ENCODE measurements around the gene DNHD1. TPM values are rescaled to one million over a fixed set of nuclear protein-coding genes. Genes with fewer than 3 reads are reported as not detected.

DNHD1 gene
- total and polyA plus RNA-seq, 2 experiments from 2014 or later: 3.6 to 9.6 TPM

DNA sequence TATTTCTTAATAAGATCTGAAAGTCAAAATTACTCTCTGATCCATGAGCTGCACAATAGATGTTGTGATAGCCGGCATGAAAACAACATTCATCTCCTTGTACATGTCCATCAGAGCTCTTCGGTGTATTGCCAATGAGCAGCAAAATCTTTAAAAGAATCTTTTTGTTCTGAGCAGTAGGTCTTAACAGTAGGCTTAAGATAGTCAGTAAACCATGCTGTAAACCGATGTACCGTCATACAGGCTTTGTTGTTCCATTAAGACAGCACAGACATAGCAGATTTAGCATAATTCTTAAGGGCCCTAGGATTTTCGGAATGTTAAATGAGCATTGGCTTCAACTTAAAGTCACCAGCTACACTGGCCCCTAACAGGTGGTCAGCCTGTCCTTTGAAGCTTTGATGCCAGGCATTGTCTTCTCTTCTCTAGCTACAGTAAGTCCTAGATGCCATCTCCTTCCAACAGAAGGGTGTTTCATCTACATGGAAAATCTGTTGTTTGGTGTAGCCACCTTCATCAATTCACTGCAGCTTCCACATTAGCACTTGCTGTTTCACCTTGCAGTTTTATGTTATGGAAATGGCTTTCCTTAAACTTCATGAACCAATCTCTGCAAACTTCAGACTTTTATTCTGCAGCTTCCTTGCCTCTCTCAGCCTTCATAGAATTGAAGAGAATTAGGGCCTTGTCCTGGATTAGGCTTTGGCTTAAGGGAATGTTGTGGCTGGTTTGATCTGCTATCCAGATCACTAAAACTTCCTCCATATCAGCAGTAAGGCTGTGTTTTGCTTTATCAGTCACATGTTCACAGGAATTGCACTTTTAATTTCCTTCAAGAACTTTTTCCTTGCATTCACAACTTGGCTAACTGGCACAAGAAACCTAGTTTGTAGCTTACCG, 78.0 kb downstream of the DNHD1 start (continued):
- TF ChIP-seq, protein P1, sequence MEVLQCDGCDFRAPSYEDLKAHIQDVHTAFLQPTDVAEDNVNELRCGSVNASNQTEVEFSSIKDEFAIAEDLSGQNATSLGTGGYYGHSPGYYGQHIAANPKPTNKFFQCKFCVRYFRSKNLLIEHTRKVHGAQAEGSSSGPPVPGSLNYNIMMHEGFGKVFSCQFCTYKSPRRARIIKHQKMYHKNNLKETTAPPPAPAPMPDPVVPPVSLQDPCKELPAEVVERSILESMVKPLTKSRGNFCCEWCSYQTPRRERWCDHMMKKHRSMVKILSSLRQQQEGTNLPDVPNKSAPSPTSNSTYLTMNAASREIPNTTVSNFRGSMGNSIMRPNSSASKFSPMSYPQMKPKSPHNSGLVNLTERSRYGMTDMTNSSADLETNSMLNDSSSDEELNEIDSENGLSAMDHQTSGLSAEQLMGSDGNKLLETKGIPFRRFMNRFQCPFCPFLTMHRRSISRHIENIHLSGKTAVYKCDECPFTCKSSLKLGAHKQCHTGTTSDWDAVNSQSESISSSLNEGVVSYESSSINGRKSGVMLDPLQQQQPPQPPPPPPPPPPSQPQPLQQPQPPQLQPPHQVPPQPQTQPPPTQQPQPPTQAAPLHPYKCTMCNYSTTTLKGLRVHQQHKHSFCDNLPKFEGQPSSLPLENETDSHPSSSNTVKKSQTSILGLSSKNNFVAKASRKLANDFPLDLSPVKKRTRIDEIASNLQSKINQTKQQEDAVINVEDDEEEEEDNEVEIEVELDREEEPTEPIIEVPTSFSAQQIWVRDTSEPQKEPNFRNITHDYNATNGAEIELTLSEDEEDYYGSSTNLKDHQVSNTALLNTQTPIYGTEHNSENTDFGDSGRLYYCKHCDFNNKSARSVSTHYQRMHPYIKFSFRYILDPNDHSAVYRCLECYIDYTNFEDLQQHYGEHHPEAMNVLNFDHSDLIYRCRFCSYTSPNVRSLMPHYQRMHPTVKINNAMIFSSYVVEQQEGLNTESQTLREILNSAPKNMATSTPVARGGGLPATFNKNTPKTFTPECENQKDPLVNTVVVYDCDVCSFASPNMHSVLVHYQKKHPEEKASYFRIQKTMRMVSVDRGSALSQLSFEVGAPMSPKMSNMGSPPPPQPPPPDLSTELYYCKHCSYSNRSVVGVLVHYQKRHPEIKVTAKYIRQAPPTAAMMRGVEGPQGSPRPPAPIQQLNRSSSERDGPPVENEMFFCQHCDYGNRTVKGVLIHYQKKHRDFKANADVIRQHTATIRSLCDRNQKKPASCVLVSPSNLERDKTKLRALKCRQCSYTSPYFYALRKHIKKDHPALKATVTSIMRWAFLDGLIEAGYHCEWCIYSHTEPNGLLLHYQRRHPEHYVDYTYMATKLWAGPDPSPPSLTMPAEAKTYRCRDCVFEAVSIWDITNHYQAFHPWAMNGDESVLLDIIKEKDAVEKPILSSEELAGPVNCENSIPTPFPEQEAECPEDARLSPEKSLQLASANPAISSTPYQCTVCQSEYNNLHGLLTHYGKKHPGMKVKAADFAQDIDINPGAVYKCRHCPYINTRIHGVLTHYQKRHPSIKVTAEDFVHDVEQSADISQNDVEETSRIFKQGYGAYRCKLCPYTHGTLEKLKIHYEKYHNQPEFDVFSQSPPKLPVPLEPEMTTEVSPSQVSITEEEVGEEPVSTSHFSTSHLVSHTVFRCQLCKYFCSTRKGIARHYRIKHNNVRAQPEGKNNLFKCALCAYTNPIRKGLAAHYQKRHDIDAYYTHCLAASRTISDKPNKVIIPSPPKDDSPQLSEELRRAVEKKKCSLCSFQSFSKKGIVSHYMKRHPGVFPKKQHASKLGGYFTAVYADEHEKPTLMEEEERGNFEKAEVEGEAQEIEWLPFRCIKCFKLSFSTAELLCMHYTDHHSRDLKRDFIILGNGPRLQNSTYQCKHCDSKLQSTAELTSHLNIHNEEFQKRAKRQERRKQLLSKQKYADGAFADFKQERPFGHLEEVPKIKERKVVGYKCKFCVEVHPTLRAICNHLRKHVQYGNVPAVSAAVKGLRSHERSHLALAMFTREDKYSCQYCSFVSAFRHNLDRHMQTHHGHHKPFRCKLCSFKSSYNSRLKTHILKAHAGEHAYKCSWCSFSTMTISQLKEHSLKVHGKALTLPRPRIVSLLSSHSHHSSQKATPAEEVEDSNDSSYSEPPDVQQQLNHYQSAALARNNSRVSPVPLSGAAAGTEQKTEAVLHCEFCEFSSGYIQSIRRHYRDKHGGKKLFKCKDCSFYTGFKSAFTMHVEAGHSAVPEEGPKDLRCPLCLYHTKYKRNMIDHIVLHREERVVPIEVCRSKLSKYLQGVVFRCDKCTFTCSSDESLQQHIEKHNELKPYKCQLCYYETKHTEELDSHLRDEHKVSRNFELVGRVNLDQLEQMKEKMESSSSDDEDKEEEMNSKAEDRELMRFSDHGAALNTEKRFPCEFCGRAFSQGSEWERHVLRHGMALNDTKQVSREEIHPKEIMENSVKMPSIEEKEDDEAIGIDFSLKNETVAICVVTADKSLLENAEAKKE (CRISPR knock-in tag; IDR thresholded peaks at IDR 0.05): no peak
- TF ChIP-seq EZH2phosphoT487 (IDR thresholded peaks at IDR 0.05; ENCODE audit: unreplicated experiment): no peak
- no peak for TF ChIP-seq STAT1 (IDR thresholded peaks at IDR 0.05; ENCODE audit: unreplicated experiment)

DNA sequence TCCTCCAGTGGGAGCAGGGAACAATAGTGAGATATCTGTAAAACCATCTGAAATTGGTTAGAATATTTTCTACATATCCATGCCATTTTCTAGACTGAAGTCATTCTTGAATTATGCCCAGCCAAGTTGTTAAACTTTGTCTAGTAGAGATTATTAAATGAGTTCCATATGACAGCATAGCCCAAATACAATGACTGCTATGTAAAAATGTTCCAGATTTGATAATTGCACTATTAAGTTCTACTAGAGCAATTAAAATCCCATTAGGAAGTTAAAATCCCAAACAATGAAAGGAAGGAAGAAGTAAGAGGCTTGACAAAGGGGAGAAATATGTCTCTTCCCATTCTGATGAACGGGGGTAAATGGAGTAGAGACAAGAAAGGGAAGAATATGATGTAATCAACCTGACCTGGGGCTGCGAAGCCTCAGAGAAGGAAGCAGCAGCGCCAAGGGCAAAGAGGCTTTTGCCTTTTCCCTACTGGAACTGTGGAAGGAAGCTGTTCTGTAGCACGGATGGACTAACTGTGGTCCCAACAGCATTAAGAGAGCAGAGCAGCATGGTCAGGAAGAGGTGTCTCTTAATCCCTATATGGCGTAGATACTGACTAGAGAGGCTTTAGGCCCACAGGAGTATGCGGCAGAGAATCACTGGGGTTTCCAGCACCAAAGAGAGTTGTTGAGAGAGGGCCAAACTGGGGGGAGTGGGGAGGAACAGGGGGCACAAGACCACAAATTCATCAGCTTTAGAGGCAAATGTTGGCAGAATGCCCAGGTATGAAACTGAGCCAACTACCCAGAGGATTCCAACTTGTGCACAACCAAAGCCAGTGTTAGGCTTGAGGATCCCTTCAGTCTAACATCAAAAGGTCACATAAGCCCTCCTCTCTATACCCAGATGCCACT, 79.6 kb downstream of the DNHD1 start:
- Mint-ChIP-seq H3K9me3 (no peaks in the 10 kb centered on the region), H3K36me3 (ENCODE audit: low read depth) (no peaks in the 10 kb centered on the region), H3K27ac (no peak overlapping the region), H3K27me3 (ENCODE audit: insufficient read depth, low read depth, poor library complexity) (peaks cover 2% of the 10 kb centered on the region), H3K4me1 (peaks cover 5% of the 10 kb centered on the region), H3K4me3 (no peak overlapping the region)
- no peaks in the 10 kb centered on the region for H3K36me3 ChIP-seq (ENCODE audit: insufficient read depth)
- no peaks in the 10 kb centered on the region for H3K9me2 ChIP-seq (ENCODE audit: insufficient read depth)
- DNase-seq (ENCODE audit: low spot score) (peak; percentile 7), ATAC-seq (no peak)
- no peak overlapping the region for H3K4me2 ChIP-seq
- H3F3A ChIP-seq (replicated peaks; ENCODE audit: low read depth): no peaks in the 10 kb centered on the region
- H3K79me2 ChIP-seq (replicated peaks; ENCODE audit: insufficient read depth): no peaks in the 10 kb centered on the region
- H3K4me1 ChIP-seq (ENCODE audit: insufficient read depth): no peaks in the 10 kb centered on the region
- no peaks in the 10 kb centered on the region; the same call in 1 of the 2 replicates for H4K20me1 ChIP-seq (replicated peaks; ENCODE audit: insufficient read depth)
- no peak overlapping the region for H2AFZ ChIP-seq
- H3K4me3 ChIP-seq: no peak overlapping the region
- H3K27ac ChIP-seq (ENCODE audit: low read depth): no peak overlapping the region
- H3K27me3 ChIP-seq (ENCODE audit: insufficient read depth): no peaks in the 10 kb centered on the region
- TF ChIP-seq, protein P1 (CRISPR knock-in tag; IDR thresholded peaks at IDR 0.05): no peak
- no peak for TF ChIP-seq NANOG (IDR thresholded peaks at IDR 0.05; ENCODE audit: borderline replicate concordance)
